IMR-90 (cell line): Measurements from ENCODE around the gene G3BP1.

Experiments used
- CTCF ChIP-seq: conservative IDR thresholded peaks from 2 replicates; pipeline ENCODE4 v1.5.1; 2012; ENCODE audit warnings: mild to moderate bottlenecking, low read depth, low read length, improper control_type of control experiment
- MXI1 ChIP-seq: IDR thresholded peaks from 2 replicates; pipeline ENCODE4 v1.6.1; 2012; ENCODE audit warnings: low read depth, mild to moderate bottlenecking, low read length, moderate library complexity, borderline replicate concordance

- TF ChIP-seq CTCF, result no peak
- no peak for TF ChIP-seq MXI1
Measured at GRCh38 chr5:151751091-151751490, 20.7 kb upstream of the G3BP1 start.
